Measurements from ENCODE around the gene AKR7A3. TPM values are rescaled to one million over a fixed set of nuclear protein-coding genes. Genes with fewer than 3 reads are reported as not detected.
"Not testable (repeated sequence)": the region's sequence is repeated elsewhere in the genome, so short reads cannot be mapped to it uniquely, and the experiment has no call there.

The AKR7A3 gene
- total RNA-seq = under 1 TPM in 5 of 9 donors, not detected in 4; 0.19 to 0.36 (median 0.20) TPM
- under 1 TPM in 1 of 2 donors, not detected in 1; 0.12 TPM for polyA plus RNA-seq
- long read RNA-seq, donor 1 = 0 reads
- long read RNA-seq, donor 2 = 0 reads
- long read RNA-seq, donor 3 = 0 reads

- WGBS, 4 donors = 11 to 28% (median 18%) methylated on average over 26 to 75 of the region's 82 CpGs
- Histone ChIP-seq H3K4me3 (peak within 1 kb of the TSS in 11 of 12 donors; percentile 17 to 59 (median 47)), H3K4me1 (peaks cover 0 to 21% (median 6%) of the 10 kb centered on the region in 12 donors)
- H3K36me3 ChIP-seq; H3K27ac ChIP-seq; H3K27me3 ChIP-seq; H3K9me3 ChIP-seq; intact Hi-C loops (cut with DNase I): not testable (repeated sequence)
- ATAC-seq (peak; percentile 61 to 90 (median 84)), DNase-seq (peak; percentile 34 to 74 (median 48))
These were observed at the start of gene AKR7A3 for GRCh38 chr1:19288324-19289241. Gene AKR7A3 (minus strand): TSS chr1:19288770. CDS start chr1:19288709, 61 bp downstream.

- Histone ChIP-seq H3K9me3 (no peaks in the 10 kb centered on the region), H3K36me3 (peaks cover 0 to 56% (median 47%) of the 10 kb centered on the region in 9 donors), H3K4me3 (no peak overlapping the region), H3K27me3 (no peaks in the 10 kb centered on the region), H3K27ac (no peak overlapping the region), H3K4me1 (peaks cover 0 to 17% (median 5%) of the 10 kb centered on the region in 12 donors)
- DNase-seq (no peak), ATAC-seq (no peak)
- intact Hi-C loops (cut with DNase I) = no loop called here
- no peak for TF ChIP-seq POLR2A (IDR thresholded peaks at IDR 0.05)
- TF ChIP-seq, protein P1, sequence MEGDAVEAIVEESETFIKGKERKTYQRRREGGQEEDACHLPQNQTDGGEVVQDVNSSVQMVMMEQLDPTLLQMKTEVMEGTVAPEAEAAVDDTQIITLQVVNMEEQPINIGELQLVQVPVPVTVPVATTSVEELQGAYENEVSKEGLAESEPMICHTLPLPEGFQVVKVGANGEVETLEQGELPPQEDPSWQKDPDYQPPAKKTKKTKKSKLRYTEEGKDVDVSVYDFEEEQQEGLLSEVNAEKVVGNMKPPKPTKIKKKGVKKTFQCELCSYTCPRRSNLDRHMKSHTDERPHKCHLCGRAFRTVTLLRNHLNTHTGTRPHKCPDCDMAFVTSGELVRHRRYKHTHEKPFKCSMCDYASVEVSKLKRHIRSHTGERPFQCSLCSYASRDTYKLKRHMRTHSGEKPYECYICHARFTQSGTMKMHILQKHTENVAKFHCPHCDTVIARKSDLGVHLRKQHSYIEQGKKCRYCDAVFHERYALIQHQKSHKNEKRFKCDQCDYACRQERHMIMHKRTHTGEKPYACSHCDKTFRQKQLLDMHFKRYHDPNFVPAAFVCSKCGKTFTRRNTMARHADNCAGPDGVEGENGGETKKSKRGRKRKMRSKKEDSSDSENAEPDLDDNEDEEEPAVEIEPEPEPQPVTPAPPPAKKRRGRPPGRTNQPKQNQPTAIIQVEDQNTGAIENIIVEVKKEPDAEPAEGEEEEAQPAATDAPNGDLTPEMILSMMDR (IDR thresholded peaks at IDR 0.05) = no peak
- 83 to 89% (median 88%) methylated on average over 27 of the region's 27 CpGs for WGBS, 4 donors
These were observed 49.8 kb upstream of the AKR7A3 start for GRCh38 chr1:19338323-19338762.

DNA sequence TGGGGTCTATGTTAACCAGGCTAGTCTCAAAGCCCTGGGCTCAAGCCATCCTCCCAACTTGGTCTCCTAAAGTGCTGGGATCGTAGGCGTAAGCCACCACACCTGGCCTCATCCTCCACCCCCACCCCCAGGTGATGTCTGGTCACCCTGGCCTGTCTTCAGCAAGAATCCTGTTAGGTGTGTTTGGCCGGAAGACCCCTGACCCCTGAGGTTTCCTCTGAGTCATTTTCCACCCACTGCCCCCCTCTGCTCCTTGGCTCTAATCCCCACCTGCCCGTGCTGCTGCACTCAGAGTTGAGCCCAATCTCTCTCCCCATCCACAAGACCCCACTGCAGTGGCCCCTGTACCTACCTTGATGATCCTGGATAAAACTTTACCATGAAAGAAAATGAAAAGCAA is 48.7 kb upstream of the AKR7A3 start:
- TF ChIP-seq POLR2A (IDR thresholded peaks at IDR 0.05) = no peak
- TF ChIP-seq, protein P1 (IDR thresholded peaks at IDR 0.05) = no peak
- 91 to 95% (median 93%) methylated on average over 4 of the region's 4 CpGs for WGBS, 4 donors
- DNase-seq (no peak), ATAC-seq (no peak)
- H3K4me1 ChIP-seq = peaks cover 0 to 13% (median 3%) of the 10 kb centered on the region in 12 donors
- H3K27me3 ChIP-seq = no peaks in the 10 kb centered on the region
- no peaks in the 10 kb centered on the region for H3K9me3 ChIP-seq
- no peak overlapping the region for H3K4me3 ChIP-seq
- H3K36me3 ChIP-seq = peaks cover 0 to 47% (median 40%) of the 10 kb centered on the region in 9 donors
- intact Hi-C loops (cut with DNase I) = no loop called here
- no peak overlapping the region for H3K27ac ChIP-seq

DNA sequence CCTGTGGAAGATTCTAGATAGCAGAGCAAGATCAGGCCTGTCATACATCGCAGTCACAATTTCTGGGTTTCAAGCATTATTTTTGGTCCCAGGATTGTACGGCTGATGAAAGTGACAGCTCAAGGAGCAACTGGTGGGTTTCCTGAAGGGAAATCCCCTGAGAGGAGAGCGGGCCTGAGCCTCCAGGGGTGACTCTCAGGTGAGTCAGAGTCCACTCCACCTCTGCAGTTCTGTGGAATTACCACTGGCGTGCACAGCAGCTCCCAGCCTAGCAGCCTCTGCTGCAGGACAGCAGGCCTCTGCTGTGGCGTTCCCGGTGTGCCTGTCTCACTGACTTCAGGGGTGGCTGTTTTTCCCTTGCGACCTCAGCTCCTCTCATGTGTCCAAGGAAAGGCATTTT is 48.0 kb upstream of the AKR7A3 start:
- no peaks in the 10 kb centered on the region for H3K27me3 ChIP-seq
- H3K9me3 ChIP-seq = no peaks in the 10 kb centered on the region
- 89 to 92% (median 90%) methylated on average over 7 of the region's 7 CpGs for WGBS, 4 donors
- H3K4me3 ChIP-seq = no peak overlapping the region
- DNase-seq (no peak), ATAC-seq (no peak)
- intact Hi-C loops (cut with DNase I) = no loop called here
- no peak for TF ChIP-seq POLR2A (IDR thresholded peaks at IDR 0.05)
- TF ChIP-seq, protein P1 (IDR thresholded peaks at IDR 0.05) = no peak
- H3K36me3 ChIP-seq = peaks cover 0 to 46% (median 35%) of the 10 kb centered on the region in 9 donors
- no peak overlapping the region for H3K27ac ChIP-seq
- H3K4me1 ChIP-seq = peaks cover 0 to 6% (median under 1%) of the 10 kb centered on the region in 12 donors
